Neural progenitor cell (in vitro differentiated cells): ENCODE data around the gene GCNT2. TPM values are rescaled to one million over a fixed set of nuclear protein-coding genes. Genes with fewer than 3 reads are reported as not detected.

ENCODE experiments used
- DNase-seq: peaks from one replicate; pipeline ENCODE4 v3.0.0-alpha.2; 2016; ENCODE audit warnings: low spot score
- H2AFZ ChIP-seq: fragments of 200-600 bp; sonication (generic); replicated peaks from 2 replicates; pipeline ENCODE4 v1.6.1; 2016; ENCODE audit warnings: antibody characterized with exemption
- H3F3A ChIP-seq: fragments of 200-600 bp; sonication (generic); 2 replicates; pipeline ENCODE4 v1.6.1; 2016; ENCODE audit warnings: antibody characterized with exemption, low read depth
- H3K27ac ChIP-seq: fragments of 200-600 bp; sonication (generic); 2 replicates; pipeline ENCODE4 v1.5.1; 2016; ENCODE audit warnings: mild to moderate bottlenecking
- H3K27me3 ChIP-seq: fragments of 200-600 bp; sonication (generic); 2 replicates; pipeline ENCODE4 v1.6.1; 2016; ENCODE audit warnings: mild to moderate bottlenecking, moderate library complexity
- H3K36me3 ChIP-seq: fragments of 200-600 bp; sonication (generic); 2 replicates; pipeline ENCODE4 v1.5.1; 2016
- H3K4me1 ChIP-seq: fragments of 200-600 bp; sonication (generic); 2 replicates; pipeline ENCODE4 v1.6.1; 2016; ENCODE audit warnings: mixed run types
- H3K4me2 ChIP-seq: fragments of 200-600 bp; sonication (generic); 2 replicates; pipeline ENCODE4 v1.6.1; 2016
- H3K4me3 ChIP-seq: fragments of 200-600 bp; sonication (generic); 2 replicates; pipeline ENCODE4 v1.5.1; 2016
- H3K79me2 ChIP-seq: fragments of 200-600 bp; sonication (generic); 2 replicates; pipeline ENCODE4 v1.6.1; 2016; ENCODE audit warnings: low read depth
- H3K9ac ChIP-seq: fragments of 200-600 bp; sonication (generic); 2 replicates; pipeline ENCODE4 v1.6.1; 2016
- H3K9me3 ChIP-seq: fragments of 200-600 bp; sonication (generic); 2 replicates; pipeline ENCODE4 v1.5.1; 2016; ENCODE audit warnings: low read depth
- H4K20me1 ChIP-seq: fragments of 200-600 bp; sonication (generic); 2 replicates; pipeline ENCODE4 v1.6.1; 2016; ENCODE audit warnings: low read depth
- H3K27ac Mint-ChIP-seq: 3 replicates; pipeline ENCODE4 v1.8.0; 2021; ENCODE audit warnings: mixed read lengths
- H3K27me3 Mint-ChIP-seq: 2 replicates; pipeline ENCODE4 v1.8.0; 2022; ENCODE audit warnings: low read depth, mild to moderate bottlenecking, inconsistent platforms, moderate library complexity, mixed read lengths; ENCODE audit not compliant: insufficient read depth
- H3K36me3 Mint-ChIP-seq: 3 replicates; pipeline ENCODE4 v1.8.0; 2021; ENCODE audit warnings: mixed read lengths
- H3K4me1 Mint-ChIP-seq: 3 replicates; pipeline ENCODE4 v1.8.0; 2021; ENCODE audit warnings: mixed read lengths
- H3K4me3 Mint-ChIP-seq: 3 replicates; pipeline ENCODE4 v1.8.0; 2021; ENCODE audit warnings: mild to moderate bottlenecking, moderate library complexity, mixed read lengths
- H3K9me3 Mint-ChIP-seq: 3 replicates; pipeline ENCODE4 v1.8.0; 2020; ENCODE audit warnings: mixed read lengths
- EZH2 ChIP-seq: fragments of 200-600 bp; sonication (generic); IDR thresholded peaks from 2 replicates; pipeline ENCODE4 v1.6.1; 2017; ENCODE audit warnings: antibody characterized with exemption, mild to moderate bottlenecking, moderate library complexity
- EZH2phosphoT487 ChIP-seq: fragments of 200-600 bp; sonication (generic); IDR thresholded peaks from 2 replicates; pipeline ENCODE4 v1.6.1; 2017; ENCODE audit warnings: antibody characterized with exemption
- total RNA-seq: library from RNA; depleted of rRNA; stranded (reverse); fragments of >200 nt; gene quantifications from 2 replicates; pipeline ENCODE4 v1.2.3, GENCODE V29; 2015; ENCODE audit warnings: low replicate concordance
- TF ChIP-seq, protein P1 (sequence below): fragments of 200-600 bp; sonication (generic); IDR thresholded peaks from 2 replicates; pipeline ENCODE4 v1.5.1; 2017; ENCODE audit warnings: antibody characterized with exemption, mild to moderate bottlenecking

Gene GCNT2
- total RNA-seq, 1 donor from 2014 or later = 48.4 TPM

GRCh38 chr6:10583509-10583901 lies 62.4 kb downstream of the GCNT2 start:
- peaks cover 31% of the 10 kb centered on the region for H3K79me2 ChIP-seq
- H3K27ac ChIP-seq = peak overlapping the region; percentile 97
- no peaks in the 10 kb centered on the region for H3K9me3 Mint-ChIP-seq
- no peak overlapping the region for H3K9ac ChIP-seq
- no peaks in the 10 kb centered on the region for H3K9me3 ChIP-seq
- H2AFZ ChIP-seq = no peak overlapping the region
- peaks cover 79% of the 10 kb centered on the region for H3K4me1 ChIP-seq
- no peaks in the 10 kb centered on the region for H3K27me3 ChIP-seq
- peak; percentile 45 for DNase-seq
- H3K4me3 Mint-ChIP-seq = peak overlapping the region; percentile 52
- no peaks in the 10 kb centered on the region for H3K36me3 Mint-ChIP-seq
- H3F3A ChIP-seq = peaks cover 69% of the 10 kb centered on the region
- peaks cover 3% of the 10 kb centered on the region for H3K27me3 Mint-ChIP-seq
- TF ChIP-seq, protein P1, sequence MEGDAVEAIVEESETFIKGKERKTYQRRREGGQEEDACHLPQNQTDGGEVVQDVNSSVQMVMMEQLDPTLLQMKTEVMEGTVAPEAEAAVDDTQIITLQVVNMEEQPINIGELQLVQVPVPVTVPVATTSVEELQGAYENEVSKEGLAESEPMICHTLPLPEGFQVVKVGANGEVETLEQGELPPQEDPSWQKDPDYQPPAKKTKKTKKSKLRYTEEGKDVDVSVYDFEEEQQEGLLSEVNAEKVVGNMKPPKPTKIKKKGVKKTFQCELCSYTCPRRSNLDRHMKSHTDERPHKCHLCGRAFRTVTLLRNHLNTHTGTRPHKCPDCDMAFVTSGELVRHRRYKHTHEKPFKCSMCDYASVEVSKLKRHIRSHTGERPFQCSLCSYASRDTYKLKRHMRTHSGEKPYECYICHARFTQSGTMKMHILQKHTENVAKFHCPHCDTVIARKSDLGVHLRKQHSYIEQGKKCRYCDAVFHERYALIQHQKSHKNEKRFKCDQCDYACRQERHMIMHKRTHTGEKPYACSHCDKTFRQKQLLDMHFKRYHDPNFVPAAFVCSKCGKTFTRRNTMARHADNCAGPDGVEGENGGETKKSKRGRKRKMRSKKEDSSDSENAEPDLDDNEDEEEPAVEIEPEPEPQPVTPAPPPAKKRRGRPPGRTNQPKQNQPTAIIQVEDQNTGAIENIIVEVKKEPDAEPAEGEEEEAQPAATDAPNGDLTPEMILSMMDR = no peak
- TF ChIP-seq EZH2 (no peak), EZH2phosphoT487 (no peak)
- no peak overlapping the region for H3K27ac Mint-ChIP-seq
- peaks cover 15% of the 10 kb centered on the region for H4K20me1 ChIP-seq
- H3K4me2 ChIP-seq = peak overlapping the region; percentile 82
- peak overlapping the region; percentile 36 for H3K4me3 ChIP-seq
- H3K36me3 ChIP-seq = no peaks in the 10 kb centered on the region
- peaks cover 51% of the 10 kb centered on the region for H3K4me1 Mint-ChIP-seq

DNA sequence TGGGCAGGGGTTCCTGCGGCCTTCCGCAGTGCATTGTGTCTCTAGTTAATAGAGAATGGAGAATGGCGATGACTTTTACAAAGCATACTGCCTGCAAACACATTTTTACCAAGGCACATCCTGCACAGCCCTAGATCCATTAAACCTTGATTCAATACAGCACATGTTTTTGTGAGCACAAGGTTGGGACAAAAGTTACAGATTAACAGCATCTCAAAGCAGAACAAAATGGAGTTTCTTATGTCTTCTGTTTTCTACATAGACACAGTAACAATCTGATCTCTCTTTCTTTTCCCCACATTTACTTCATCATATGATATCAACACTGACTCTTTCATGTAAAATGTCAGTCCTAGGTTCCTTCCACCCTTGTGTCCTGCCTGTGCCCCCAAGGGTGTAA lies 63.5 kb downstream of the GCNT2 start:
- H3K27ac ChIP-seq = peak overlapping the region; percentile 97

GRCh38 chr6:10585209-10585845 lies 64.2 kb downstream of the GCNT2 start:
- Histone ChIP-seq H3F3A (peaks cover 62% of the 10 kb centered on the region), H3K27ac (peak overlapping the region; percentile 97), H3K36me3 (no peaks in the 10 kb centered on the region), H3K4me1 (peaks cover 73% of the 10 kb centered on the region), H3K4me3 (peak overlapping the region; percentile 53), H3K27me3 (no peaks in the 10 kb centered on the region), H3K4me2 (peak overlapping the region; percentile 82), H3K9me3 (no peaks in the 10 kb centered on the region), H2AFZ (no peak overlapping the region), H3K79me2 (peaks cover 46% of the 10 kb centered on the region), H4K20me1 (peaks cover 14% of the 10 kb centered on the region), H3K9ac (no peak overlapping the region)
- peak overlapping the region; percentile 79 for H3K4me3 Mint-ChIP-seq
- H3K36me3 Mint-ChIP-seq = no peaks in the 10 kb centered on the region
- peaks cover 3% of the 10 kb centered on the region for H3K27me3 Mint-ChIP-seq
- H3K27ac Mint-ChIP-seq = peak overlapping the region; percentile 58
- TF ChIP-seq EZH2phosphoT487 = no peak
- TF ChIP-seq EZH2 = no peak
- TF ChIP-seq, protein P1 = no peak
- H3K9me3 Mint-ChIP-seq = no peaks in the 10 kb centered on the region
- peaks cover 49% of the 10 kb centered on the region for H3K4me1 Mint-ChIP-seq
- peak; percentile 93 for DNase-seq

More for the DNA sequence above, 63.5 kb downstream of the GCNT2 start:
- TF ChIP-seq, protein P1 = no peak
- TF ChIP-seq EZH2 = no peak
- TF ChIP-seq EZH2phosphoT487 = no peak
- Mint-ChIP-seq H3K27ac (no peak overlapping the region), H3K27me3 (peaks cover 3% of the 10 kb centered on the region), H3K4me1 (peaks cover 51% of the 10 kb centered on the region), H3K9me3 (no peaks in the 10 kb centered on the region), H3K4me3 (peak overlapping the region; percentile 17), H3K36me3 (no peaks in the 10 kb centered on the region)
- Histone ChIP-seq H3F3A (peaks cover 69% of the 10 kb centered on the region), H3K79me2 (peaks cover 39% of the 10 kb centered on the region), H3K4me1 (peaks cover 79% of the 10 kb centered on the region), H4K20me1 (peaks cover 16% of the 10 kb centered on the region), H2AFZ (no peak overlapping the region), H3K9me3 (no peaks in the 10 kb centered on the region), H3K4me2 (peak overlapping the region; percentile 82), H3K27me3 (no peaks in the 10 kb centered on the region), H3K9ac (no peak overlapping the region), H3K36me3 (no peaks in the 10 kb centered on the region), H3K4me3 (peak overlapping the region; percentile 36)
- no peak for DNase-seq
